HG02759 (cell line): ENCODE data around the gene EML1.

Experiments used
- ATAC-seq: cut with Tn5 transposase; IDR thresholded peaks from one replicate; pipeline ENCODE4 v1.9.1; 2021; ENCODE audit warnings: mild to moderate bottlenecking, moderate library complexity; ENCODE audit not compliant: unreplicated experiment

Gene EML1

GRCh38 chr14:99891266-99891665 is 98.1 kb downstream of the EML1 start:
- ATAC-seq = no peak

- ATAC-seq = no peak
Observed at GRCh38 chr14:99891900-99892299, 98.7 kb downstream of the EML1 start.

- no peak for ATAC-seq
Observed at GRCh38 chr14:99892406-99892805, 99.2 kb downstream of the EML1 start.

- no peak for ATAC-seq
Observed at GRCh38 chr14:99896361-99896760, 103.1 kb downstream of the EML1 start.

GRCh38 chr14:99899578-99900178 is 106.5 kb downstream of the EML1 start:
- no peak for ATAC-seq

- ATAC-seq = no peak
Observed at GRCh38 chr14:99902925-99903324, 109.7 kb downstream of the EML1 start.

- ATAC-seq = no peak
Observed at GRCh38 chr14:99904506-99904905, 111.3 kb downstream of the EML1 start.

- ATAC-seq = no peak
Observed at GRCh38 chr14:99905121-99905520, 111.9 kb downstream of the EML1 start.

GRCh38 chr14:99907761-99908652 is 114.8 kb downstream of the EML1 start:
- no peak for ATAC-seq

- no peak for ATAC-seq
Observed at GRCh38 chr14:99908653-99909250, 115.5 kb downstream of the EML1 start.

GRCh38 chr14:99909513-99910064 is 116.4 kb downstream of the EML1 start:
- ATAC-seq = no peak

- no peak for ATAC-seq
Observed at GRCh38 chr14:99910337-99911309, 117.4 kb downstream of the EML1 start.

- ATAC-seq = no peak
Observed at GRCh38 chr14:99915305-99916090, 122.3 kb downstream of the EML1 start.

GRCh38 chr14:99916091-99916383 is 122.8 kb downstream of the EML1 start:
- ATAC-seq = no peak

- no peak for ATAC-seq
Observed at GRCh38 chr14:99918781-99919180, 125.6 kb downstream of the EML1 start.

- no peak for ATAC-seq
Observed at GRCh38 chr14:99921425-99921824, 128.2 kb downstream of the EML1 start.

- ATAC-seq = no peak
Observed at GRCh38 chr14:99924379-99924778, 131.2 kb downstream of the EML1 start.

- ATAC-seq = no peak
Observed at GRCh38 chr14:99925471-99925870, 132.3 kb downstream of the EML1 start.

- no peak for ATAC-seq
Observed at GRCh38 chr14:99928963-99929362, 135.8 kb downstream of the EML1 start.

- no peak for ATAC-seq
Observed at GRCh38 chr14:99929601-99930000, 136.4 kb downstream of the EML1 start.
